Neural cell (in vitro differentiated cells): ENCODE measurements around the gene GALR1. TPM values are rescaled to one million over a fixed set of nuclear protein-coding genes. Genes with fewer than 3 reads are reported as not detected.
A peak's percentile ranks its signal among the peaks of the same experiment; 100 is the strongest.

ENCODE experiments used
- H2AFZ ChIP-seq: fragments of 200-600, 300-800 bp; sonication (generic), shearing (Covaris generic); 2 replicates; pipeline ENCODE4 v1.6.0; 2014; ENCODE audit warnings: low read depth, mild to moderate bottlenecking, antibody characterized with exemption, low read length, moderate library complexity
- H3F3A ChIP-seq: fragments of 200-600 bp; shearing (Covaris generic); 2 replicates; pipeline ENCODE4 v1.6.1; 2016; ENCODE audit warnings: mild to moderate bottlenecking, moderate library complexity, mixed read lengths, antibody characterized with exemption, low read length; ENCODE audit not compliant: insufficient read depth, poor library complexity, severe bottlenecking
- H3K27ac ChIP-seq: fragments of 200-600, 300-800 bp; sonication (generic), shearing (Covaris generic); 2 replicates; pipeline ENCODE4 v1.5.1; 2014; ENCODE audit warnings: mild to moderate bottlenecking, low read length, moderate library complexity
- H3K27me3 ChIP-seq: fragments of 300-800, 200-600 bp; sonication (generic), shearing (Covaris generic); 2 replicates; pipeline ENCODE4 v1.6.0; 2014; ENCODE audit warnings: mild to moderate bottlenecking, low read depth, low read length, moderate library complexity; ENCODE audit not compliant: insufficient read depth
- H3K36me3 ChIP-seq: fragments of 300-800, 200-600 bp; sonication (generic), shearing (Covaris generic); 2 replicates; pipeline ENCODE4 v1.5.1; 2014; ENCODE audit warnings: mild to moderate bottlenecking, antibody characterized with exemption, low read length, moderate library complexity; ENCODE audit not compliant: insufficient read depth
- H3K4me2 ChIP-seq: fragments of 300-800, 200-600 bp; sonication (generic), shearing (Covaris generic); 2 replicates; pipeline ENCODE4 v1.6.0; 2014; ENCODE audit warnings: mild to moderate bottlenecking, low read length
- H3K4me3 ChIP-seq: fragments of 300-800, 200-600 bp; sonication (generic), shearing (Covaris generic); 2 replicates; pipeline ENCODE4 v1.5.1; 2014; ENCODE audit warnings: mild to moderate bottlenecking, low read length, moderate library complexity
- H3K79me2 ChIP-seq: fragments of 200-600 bp; shearing (Covaris generic); replicated peaks from 2 replicates; pipeline ENCODE4 v1.6.0; 2014; ENCODE audit warnings: mild to moderate bottlenecking, low read length, moderate library complexity; ENCODE audit not compliant: insufficient read depth
- H3K9ac ChIP-seq: fragments of 300-800, 200-600 bp; sonication (generic), shearing (Covaris generic); 2 replicates; pipeline ENCODE4 v1.6.1; 2016; ENCODE audit warnings: mild to moderate bottlenecking, low read length, mixed read lengths
- H3K9me2 ChIP-seq: fragments of 200-600 bp; shearing (Covaris generic); 2 replicates; pipeline ENCODE4 v1.6.1; 2016; ENCODE audit warnings: mild to moderate bottlenecking, low read length, mixed read lengths; ENCODE audit not compliant: insufficient read depth
- H3K9me3 ChIP-seq: fragments of 200-600, 300-800 bp; sonication (generic), shearing (Covaris generic); 2 replicates; pipeline ENCODE4 v1.6.1; 2016; ENCODE audit warnings: mild to moderate bottlenecking, mixed run types, low read length, moderate library complexity, mixed read lengths
- H4K20me1 ChIP-seq: fragments of 200-600 bp; shearing (Covaris generic); 2 replicates; pipeline ENCODE4 v1.6.1; 2016; ENCODE audit warnings: mild to moderate bottlenecking, mixed run types; ENCODE audit not compliant: insufficient read depth
- EP300 ChIP-seq: fragments of 450-650 bp; conservative IDR thresholded peaks from 2 replicates; pipeline ENCODE4 v1.6.1; 2014; ENCODE audit warnings: antibody characterized with exemption, mild to moderate bottlenecking, moderate library complexity; ENCODE audit not compliant: poor library complexity, severe bottlenecking
- EZH2 ChIP-seq: fragments of 200-600, 300-800 bp; shearing (Covaris generic), sonication (generic); IDR thresholded peaks from 2 replicates; pipeline ENCODE4 v1.6.1; 2014; ENCODE audit warnings: antibody characterized with exemption, low read length, borderline replicate concordance, mild to moderate bottlenecking; ENCODE audit not compliant: insufficient read depth, poor library complexity, severe bottlenecking
- MXI1 ChIP-seq: fragments of 450-650 bp; conservative IDR thresholded peaks from 2 replicates; pipeline ENCODE4 v1.6.1; 2014; ENCODE audit warnings: antibody characterized with exemption, mild to moderate bottlenecking; ENCODE audit not compliant: poor library complexity, severe bottlenecking
- POLR2AphosphoS5 ChIP-seq: IDR thresholded peaks from 2 replicates; pipeline ENCODE4 v1.6.1; 2012
- RAD21 ChIP-seq: fragments of 450-650 bp; conservative IDR thresholded peaks from 2 replicates; pipeline ENCODE4 v1.6.1; 2014; ENCODE audit warnings: antibody characterized with exemption, mild to moderate bottlenecking, moderate library complexity
- SMC3 ChIP-seq: fragments of 450-650 bp; conservative IDR thresholded peaks from 2 replicates; pipeline ENCODE4 v1.6.1; 2014; ENCODE audit warnings: antibody characterized with exemption, mild to moderate bottlenecking, moderate library complexity; ENCODE audit not compliant: poor library complexity
- TAF1 ChIP-seq: IDR thresholded peaks from 2 replicates; pipeline ENCODE4 v1.6.1; 2012; ENCODE audit warnings: low read depth
- polyA plus RNA-seq: library from polyadenylated mRNA; depleted of rRNA; stranded (reverse); fragments of >200 nt; gene quantifications from 2 replicates; pipeline ENCODE4 v1.2.3, GENCODE V29; 2014
- TF ChIP-seq, protein P1 (sequence below): IDR thresholded peaks from 2 replicates; pipeline ENCODE4 v1.6.1; 2012; ENCODE audit warnings: borderline replicate concordance
- TF ChIP-seq, protein P2 (sequence below): fragments of 450-650 bp; IDR thresholded peaks from 2 replicates; pipeline ENCODE4 v1.5.1; 2014; ENCODE audit warnings: antibody characterized with exemption, mild to moderate bottlenecking, moderate library complexity; ENCODE audit not compliant: poor library complexity, severe bottlenecking

GALR1 gene
- polyA plus RNA-seq, 1 donor from 2014 or later, result 0.11 TPM

DNA sequence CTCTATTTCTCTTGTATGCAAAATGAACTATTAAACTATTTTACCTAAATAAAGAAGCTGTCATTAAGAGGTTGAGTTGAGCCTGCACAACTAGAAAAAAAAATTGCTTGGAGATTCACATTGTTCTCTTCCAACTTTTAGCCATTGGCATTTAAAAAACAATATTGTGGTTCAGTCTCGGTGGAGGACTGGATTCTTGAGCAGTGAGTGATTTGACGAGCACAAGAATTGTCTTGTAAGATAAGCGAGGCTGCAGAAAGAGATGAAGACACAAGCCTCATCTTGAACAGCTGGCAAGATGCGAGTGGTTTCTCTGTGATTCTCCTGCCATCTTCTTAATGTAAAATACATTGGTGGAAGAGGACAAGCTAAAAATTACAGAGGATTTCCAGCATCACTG is 67.0 kb downstream of the GALR1 start:
- H4K20me1 ChIP-seq, result no peaks in the 10 kb centered on the region
- no peaks in the 10 kb centered on the region for H3K9me2 ChIP-seq
- no peaks in the 10 kb centered on the region for H3K36me3 ChIP-seq
- no peaks in the 10 kb centered on the region for H3K9me3 ChIP-seq
- H3K27me3 ChIP-seq, result no peaks in the 10 kb centered on the region
- no peak overlapping the region for H3K27ac ChIP-seq
- no peaks in the 10 kb centered on the region for H3K79me2 ChIP-seq
- no peak overlapping the region for H3K4me3 ChIP-seq
- no peaks in the 10 kb centered on the region for H3F3A ChIP-seq
- no peak overlapping the region for H2AFZ ChIP-seq
- no peak overlapping the region for H3K9ac ChIP-seq
- TF ChIP-seq MXI1 (no peak), SMC3 (no peak), EZH2 (no peak), EP300 (no peak), RAD21 (no peak), POLR2AphosphoS5 (no peak)
- TF ChIP-seq, protein P1, sequence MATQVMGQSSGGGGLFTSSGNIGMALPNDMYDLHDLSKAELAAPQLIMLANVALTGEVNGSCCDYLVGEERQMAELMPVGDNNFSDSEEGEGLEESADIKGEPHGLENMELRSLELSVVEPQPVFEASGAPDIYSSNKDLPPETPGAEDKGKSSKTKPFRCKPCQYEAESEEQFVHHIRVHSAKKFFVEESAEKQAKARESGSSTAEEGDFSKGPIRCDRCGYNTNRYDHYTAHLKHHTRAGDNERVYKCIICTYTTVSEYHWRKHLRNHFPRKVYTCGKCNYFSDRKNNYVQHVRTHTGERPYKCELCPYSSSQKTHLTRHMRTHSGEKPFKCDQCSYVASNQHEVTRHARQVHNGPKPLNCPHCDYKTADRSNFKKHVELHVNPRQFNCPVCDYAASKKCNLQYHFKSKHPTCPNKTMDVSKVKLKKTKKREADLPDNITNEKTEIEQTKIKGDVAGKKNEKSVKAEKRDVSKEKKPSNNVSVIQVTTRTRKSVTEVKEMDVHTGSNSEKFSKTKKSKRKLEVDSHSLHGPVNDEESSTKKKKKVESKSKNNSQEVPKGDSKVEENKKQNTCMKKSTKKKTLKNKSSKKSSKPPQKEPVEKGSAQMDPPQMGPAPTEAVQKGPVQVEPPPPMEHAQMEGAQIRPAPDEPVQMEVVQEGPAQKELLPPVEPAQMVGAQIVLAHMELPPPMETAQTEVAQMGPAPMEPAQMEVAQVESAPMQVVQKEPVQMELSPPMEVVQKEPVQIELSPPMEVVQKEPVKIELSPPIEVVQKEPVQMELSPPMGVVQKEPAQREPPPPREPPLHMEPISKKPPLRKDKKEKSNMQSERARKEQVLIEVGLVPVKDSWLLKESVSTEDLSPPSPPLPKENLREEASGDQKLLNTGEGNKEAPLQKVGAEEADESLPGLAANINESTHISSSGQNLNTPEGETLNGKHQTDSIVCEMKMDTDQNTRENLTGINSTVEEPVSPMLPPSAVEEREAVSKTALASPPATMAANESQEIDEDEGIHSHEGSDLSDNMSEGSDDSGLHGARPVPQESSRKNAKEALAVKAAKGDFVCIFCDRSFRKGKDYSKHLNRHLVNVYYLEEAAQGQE, result no peak
- TF ChIP-seq, protein P2, sequence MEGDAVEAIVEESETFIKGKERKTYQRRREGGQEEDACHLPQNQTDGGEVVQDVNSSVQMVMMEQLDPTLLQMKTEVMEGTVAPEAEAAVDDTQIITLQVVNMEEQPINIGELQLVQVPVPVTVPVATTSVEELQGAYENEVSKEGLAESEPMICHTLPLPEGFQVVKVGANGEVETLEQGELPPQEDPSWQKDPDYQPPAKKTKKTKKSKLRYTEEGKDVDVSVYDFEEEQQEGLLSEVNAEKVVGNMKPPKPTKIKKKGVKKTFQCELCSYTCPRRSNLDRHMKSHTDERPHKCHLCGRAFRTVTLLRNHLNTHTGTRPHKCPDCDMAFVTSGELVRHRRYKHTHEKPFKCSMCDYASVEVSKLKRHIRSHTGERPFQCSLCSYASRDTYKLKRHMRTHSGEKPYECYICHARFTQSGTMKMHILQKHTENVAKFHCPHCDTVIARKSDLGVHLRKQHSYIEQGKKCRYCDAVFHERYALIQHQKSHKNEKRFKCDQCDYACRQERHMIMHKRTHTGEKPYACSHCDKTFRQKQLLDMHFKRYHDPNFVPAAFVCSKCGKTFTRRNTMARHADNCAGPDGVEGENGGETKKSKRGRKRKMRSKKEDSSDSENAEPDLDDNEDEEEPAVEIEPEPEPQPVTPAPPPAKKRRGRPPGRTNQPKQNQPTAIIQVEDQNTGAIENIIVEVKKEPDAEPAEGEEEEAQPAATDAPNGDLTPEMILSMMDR, result no peak
- H3K4me2 ChIP-seq, result no peak overlapping the region

DNA sequence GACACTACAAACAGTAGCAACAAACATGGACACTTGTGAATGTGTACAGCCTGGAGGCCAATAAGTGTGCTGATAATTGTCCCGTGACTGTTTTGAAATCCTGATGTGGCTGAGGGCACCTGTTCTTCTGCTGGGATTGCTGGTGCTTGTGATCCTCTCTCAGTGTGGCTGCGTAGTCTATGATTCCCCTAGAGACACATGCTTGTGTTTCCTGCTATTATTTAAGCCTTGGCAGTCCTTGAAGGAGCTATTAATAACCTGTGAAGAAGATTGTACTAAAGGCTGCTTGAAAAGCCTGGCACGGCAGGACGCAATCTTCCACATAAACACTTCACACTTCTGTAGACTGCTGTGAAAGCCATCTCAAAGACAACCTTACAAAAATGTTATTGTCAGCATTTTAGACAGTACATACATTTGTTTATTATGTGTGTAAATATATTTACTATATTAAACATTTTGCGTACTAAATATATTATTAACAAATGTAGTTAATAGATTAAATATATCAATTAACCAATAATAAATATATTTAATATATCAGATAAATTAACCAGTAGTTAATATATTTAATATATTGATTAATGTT is 71.4 kb downstream of the GALR1 start:
- Histone ChIP-seq H3K36me3 (no peaks in the 10 kb centered on the region), H3K9ac (no peak overlapping the region), H3K27me3 (no peaks in the 10 kb centered on the region), H2AFZ (no peak overlapping the region), H3F3A (no peaks in the 10 kb centered on the region), H3K4me2 (peak overlapping the region; percentile 3), H3K4me3 (peak overlapping the region; percentile 29), H3K9me3 (no peaks in the 10 kb centered on the region), H3K9me2 (no peaks in the 10 kb centered on the region), H4K20me1 (no peaks in the 10 kb centered on the region), H3K27ac (peak overlapping the region; percentile 54), H3K79me2 (no peaks in the 10 kb centered on the region)
- TF ChIP-seq TAF1 (peak; percentile 26), SMC3 (peak; percentile 39), MXI1 (peak; percentile 25), EZH2 (no peak), POLR2AphosphoS5 (peak; percentile 98), RAD21 (peak; percentile 45), EP300 (peak; percentile 89)
- TF ChIP-seq, protein P2, result no peak
- TF ChIP-seq, protein P1, result peak; percentile 86
